Lower leg skin (tissue), 3 donors: ENCODE measurements around the gene TMEM14C.

Experiments used
- CTCF ChIP-seq, 3 donors: fragments of 450-650 bp; IDR thresholded peaks; one replicate each; pipeline ENCODE4 v1.5.1; 2016; ENCODE audit warnings: antibody characterized with exemption in 3 of 3, mild to moderate bottlenecking in 3 of 3, moderate library complexity in 2 of 3
- POLR2A ChIP-seq, 2 donors: fragments of 450-650 bp; IDR thresholded peaks; one replicate each; pipeline ENCODE4 v1.6.1; 2016 to 2017; ENCODE audit warnings: antibody characterized with exemption in 2 of 2, mild to moderate bottlenecking in 1 of 2, moderate library complexity in 1 of 2

GRCh38 chr6:10676403-10676802, 46.5 kb upstream of the TMEM14C start:
- TF ChIP-seq POLR2A (IDR thresholded peaks at IDR 0.05) (no peak), CTCF (IDR thresholded peaks at IDR 0.05) (no peak)
